MCF 10A (cell line): Measurements from ENCODE around the gene MAP2K5. TPM values are rescaled to one million over a fixed set of nuclear protein-coding genes. Genes with fewer than 3 reads are reported as not detected.

Experiments used
- BruUV-seq: library from RNA; stranded (reverse); fragments of 400-500 nt; replicated peaks from 2 replicates; lab custom pipeline; 2021; lab: Mats Ljungman, UMichigan
- CTCF ChIA-PET: fragments of 300-600 bp; sonication (Branson Sonifier 250); formaldehyde crosslinking; extraction: SDS; loops from one replicate; lab custom pipeline; 2021; ENCODE audit warnings: antibody characterized with exemption, inconsistent platforms; lab: Yijun Ruan, JAX
- POLR2A ChIA-PET: fragments of 300-600, 350-650 bp; sonication (Branson Sonifier 250); formaldehyde crosslinking; extraction: SDS; loops from one replicate; lab custom pipeline; 2020; ENCODE audit warnings: antibody characterized with exemption, inconsistent platforms; lab: Yijun Ruan, JAX
- DNase-seq: peaks from one replicate; pipeline ENCODE4 v3.0.0-alpha.2; 2018; ENCODE audit not compliant: unreplicated experiment
- H3K27ac Mint-ChIP-seq: one replicate; pipeline ENCODE4 v1.8.0; 2022; ENCODE audit warnings: mild to moderate bottlenecking, low read depth, mixed read lengths; ENCODE audit not compliant: unreplicated experiment
- H3K27me3 Mint-ChIP-seq: one replicate; pipeline ENCODE4 v1.8.0; 2022; ENCODE audit warnings: mixed read lengths; ENCODE audit not compliant: insufficient read depth, unreplicated experiment
- H3K36me3 Mint-ChIP-seq: one replicate; pipeline ENCODE4 v1.8.0; 2022; ENCODE audit warnings: mild to moderate bottlenecking, moderate library complexity, mixed read lengths; ENCODE audit not compliant: insufficient read depth, unreplicated experiment
- H3K4me1 Mint-ChIP-seq: one replicate; pipeline ENCODE4 v1.8.0; 2022; ENCODE audit warnings: mixed read lengths; ENCODE audit not compliant: insufficient read depth, unreplicated experiment
- H3K4me3 Mint-ChIP-seq: one replicate; pipeline ENCODE4 v1.8.0; 2022; ENCODE audit warnings: mild to moderate bottlenecking, moderate library complexity, mixed read lengths; ENCODE audit not compliant: unreplicated experiment
- H3K9me3 Mint-ChIP-seq: one replicate; pipeline ENCODE4 v1.8.0; 2022; ENCODE audit warnings: mixed read lengths; ENCODE audit not compliant: unreplicated experiment
- CTCF ChIP-seq: fragments of 200-600 bp; IDR thresholded peaks from one replicate; pipeline ENCODE4 v1.8.0; 2022; ENCODE audit warnings: antibody characterized with exemption, mild to moderate bottlenecking; ENCODE audit not compliant: unreplicated experiment
- intact Hi-C: fragments of 100-400 bp; cut with micrococcal nuclease; formaldehyde crosslinking; loops from 2 replicates; pipeline ENCODE4 v1.14.1; 2022
- total RNA-seq: library from RNA; stranded (reverse); gene quantifications from 2 replicates; pipeline ENCODE4 v1.2.3, GENCODE V29; 2022

MAP2K5 gene
- total RNA-seq, 1 experiment from 2014 or later: 24.4 TPM

- ChIA-PET POLR2A (no interaction called here), CTCF (no interaction called here)
- Mint-ChIP-seq H3K4me3 (no peak overlapping the region), H3K9me3 (no peaks in the 10 kb centered on the region), H3K27me3 (no peaks in the 10 kb centered on the region), H3K36me3 (peaks cover 8% of the 10 kb centered on the region), H3K27ac (no peak overlapping the region), H3K4me1 (no peaks in the 10 kb centered on the region)
- DNase-seq: no peak
- no TSS peak for BruUV-seq
- TF ChIP-seq CTCF: no peak
- intact Hi-C loops: no loop called here
Measured at GRCh38 chr15:67578020-67578600, 35.6 kb downstream of the MAP2K5 start.

DNA sequence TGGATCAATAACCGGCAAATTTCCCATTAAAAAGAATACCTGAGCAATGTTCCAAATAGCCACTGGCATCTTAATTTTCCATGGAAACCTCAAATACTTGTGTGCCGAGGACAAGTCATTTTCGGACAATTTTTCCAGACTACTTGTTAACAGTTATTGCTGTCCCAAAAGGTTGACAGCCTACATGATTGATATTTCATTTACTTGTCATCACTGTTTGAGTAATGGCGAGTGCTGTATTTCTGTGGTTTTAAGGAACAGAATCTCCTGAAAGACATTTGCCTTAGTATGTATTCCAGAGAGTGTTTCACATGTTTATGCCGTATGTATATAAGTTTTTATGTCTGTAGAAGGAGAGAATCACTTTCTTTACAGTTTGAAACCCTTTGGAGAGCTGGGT, 36.7 kb downstream of the MAP2K5 start:
- H3K36me3 Mint-ChIP-seq: peaks cover 8% of the 10 kb centered on the region
- H3K27me3 Mint-ChIP-seq: no peaks in the 10 kb centered on the region
- POLR2A ChIA-PET: no interaction called here
- no peak for DNase-seq
- no peaks in the 10 kb centered on the region for H3K4me1 Mint-ChIP-seq
- no peak for TF ChIP-seq CTCF
- no peak overlapping the region for H3K27ac Mint-ChIP-seq
- CTCF ChIA-PET: no interaction called here
- H3K9me3 Mint-ChIP-seq: no peaks in the 10 kb centered on the region
- no peak overlapping the region for H3K4me3 Mint-ChIP-seq
- BruUV-seq: no TSS peak
- intact Hi-C loops: no loop called here

GRCh38 chr15:67579967-67580366, 37.5 kb downstream of the MAP2K5 start:
- no peak overlapping the region for H3K4me3 Mint-ChIP-seq
- no peak for TF ChIP-seq CTCF
- H3K4me1 Mint-ChIP-seq: no peaks in the 10 kb centered on the region
- intact Hi-C loops: no loop called here
- H3K27me3 Mint-ChIP-seq: no peaks in the 10 kb centered on the region
- H3K36me3 Mint-ChIP-seq: peaks cover 13% of the 10 kb centered on the region
- no TSS peak for BruUV-seq
- DNase-seq: no peak
- H3K9me3 Mint-ChIP-seq: no peaks in the 10 kb centered on the region
- no peak overlapping the region for H3K27ac Mint-ChIP-seq
- ChIA-PET POLR2A (no interaction called here), CTCF (no interaction called here)

GRCh38 chr15:67584157-67584556, 41.7 kb downstream of the MAP2K5 start:
- CTCF ChIA-PET: no interaction called here

More at GRCh38 chr15:67584157-67584556, 41.7 kb downstream of the MAP2K5 start:
- no peak overlapping the region for H3K4me3 Mint-ChIP-seq
- no peaks in the 10 kb centered on the region for H3K9me3 Mint-ChIP-seq
- intact Hi-C loops: no loop called here
- TF ChIP-seq CTCF: no peak
- H3K4me1 Mint-ChIP-seq: no peaks in the 10 kb centered on the region
- POLR2A ChIA-PET: interaction anchor here (0.6 kb wide), 1 partner anchor 27 kb away, joined by 3 read pairs; no protein-coding TSS in a partner anchor
- H3K27me3 Mint-ChIP-seq: no peaks in the 10 kb centered on the region
- no peak for DNase-seq
- no peak overlapping the region for H3K27ac Mint-ChIP-seq
- BruUV-seq: no TSS peak
- H3K36me3 Mint-ChIP-seq: peaks cover 35% of the 10 kb centered on the region
